Measurements from ENCODE around the gene IFI30.
"Not testable (repeated sequence)": the region's sequence is repeated elsewhere in the genome, so short reads cannot be mapped to it uniquely, and the experiment has no call there.

IFI30 gene

GRCh38 chr19:18152442-18152816, 21.2 kb upstream of the IFI30 start:
- peak; percentile 92 to 96 (median 93) for DNase-seq (ENCODE audit: low read depth in 3 of 3, low spot score in 1 of 3)

GRCh38 chr19:18152817-18153555, 20.6 kb upstream of the IFI30 start, which contains the start of gene PIK3R2:
PIK3R2 (plus strand) TSS chr19:18153163; CDS start chr19:18155880, 2,717 bp downstream.
- DNase-seq (ENCODE audit: low read depth in 3 of 3, low spot score in 1 of 3): peak; percentile 98 to 100 (median 99)

GRCh38 chr19:18153556-18154134, 20.0 kb upstream of the IFI30 start:
- no peak for DNase-seq (ENCODE audit: low read depth in 3 of 3, low spot score in 1 of 3)

- DNase-seq (ENCODE audit: low read depth in 3 of 3, low spot score in 1 of 3): no peak
These were observed 18.2 kb upstream of the IFI30 start for GRCh38 chr19:18155095-18156087.

GRCh38 chr19:18156268-18156667, 17.3 kb upstream of the IFI30 start:
- DNase-seq (ENCODE audit: low read depth in 3 of 3, low spot score in 1 of 3): no peak

- DNase-seq (ENCODE audit: low read depth in 3 of 3, low spot score in 1 of 3): no peak
These were observed 16.7 kb upstream of the IFI30 start for GRCh38 chr19:18156841-18157464.

- no peak for DNase-seq (ENCODE audit: low read depth in 3 of 3, low spot score in 1 of 3)
These were observed 16.0 kb upstream of the IFI30 start for GRCh38 chr19:18157465-18158063.

GRCh38 chr19:18158467-18158866, 15.1 kb upstream of the IFI30 start:
- no peak for DNase-seq (ENCODE audit: low read depth in 3 of 3, low spot score in 1 of 3)

GRCh38 chr19:18159059-18159616, 14.5 kb upstream of the IFI30 start:
- not testable (repeated sequence) for DNase-seq (ENCODE audit: low read depth in 3 of 3, low spot score in 1 of 3)

GRCh38 chr19:18159810-18160209, 13.8 kb upstream of the IFI30 start:
- no peak for DNase-seq (ENCODE audit: low read depth in 3 of 3, low spot score in 1 of 3)

GRCh38 chr19:18160493-18160970, 13.1 kb upstream of the IFI30 start:
- no peak for DNase-seq (ENCODE audit: low read depth in 3 of 3, low spot score in 1 of 3)

- peak; percentile 47 to 86 (median 79) for DNase-seq (ENCODE audit: low read depth in 3 of 3, low spot score in 1 of 3)
These were observed 12.5 kb upstream of the IFI30 start for GRCh38 chr19:18160971-18161635.

- no peak for DNase-seq (ENCODE audit: low read depth in 3 of 3, low spot score in 1 of 3)
These were observed 12.0 kb upstream of the IFI30 start for GRCh38 chr19:18161636-18162002.

GRCh38 chr19:18164072-18164471, 9.5 kb upstream of the IFI30 start:
- DNase-seq (ENCODE audit: low read depth in 3 of 3, low spot score in 1 of 3): no peak

GRCh38 chr19:18165794-18166544, 7.6 kb upstream of the IFI30 start:
- no peak for DNase-seq (ENCODE audit: low read depth in 3 of 3, low spot score in 1 of 3)

GRCh38 chr19:18167011-18167410, 6.6 kb upstream of the IFI30 start:
- no peak for DNase-seq (ENCODE audit: low read depth in 3 of 3, low spot score in 1 of 3)

- peak in 1 of 3 donors; percentile 44 for DNase-seq (ENCODE audit: low read depth in 3 of 3, low spot score in 1 of 3)
These were observed 5.5 kb upstream of the IFI30 start for GRCh38 chr19:18167975-18168645.

- no peak for DNase-seq (ENCODE audit: low read depth in 3 of 3, low spot score in 1 of 3)
These were observed 4.8 kb upstream of the IFI30 start for GRCh38 chr19:18168673-18169381.

Data from stimulated activated CD4-positive, alpha-beta T cell treated with anti-CD3 and anti-CD28 coated beads, TNF-alpha, amount 100 ng/mL, for 1 hour (primary cell).